Measurements from ENCODE around the gene C11orf98. TPM values are rescaled to one million over a fixed set of nuclear protein-coding genes. Genes with fewer than 3 reads are reported as not detected.

Gene C11orf98
- polyA plus RNA-seq, 1 experiment: 38.8 TPM

DNA sequence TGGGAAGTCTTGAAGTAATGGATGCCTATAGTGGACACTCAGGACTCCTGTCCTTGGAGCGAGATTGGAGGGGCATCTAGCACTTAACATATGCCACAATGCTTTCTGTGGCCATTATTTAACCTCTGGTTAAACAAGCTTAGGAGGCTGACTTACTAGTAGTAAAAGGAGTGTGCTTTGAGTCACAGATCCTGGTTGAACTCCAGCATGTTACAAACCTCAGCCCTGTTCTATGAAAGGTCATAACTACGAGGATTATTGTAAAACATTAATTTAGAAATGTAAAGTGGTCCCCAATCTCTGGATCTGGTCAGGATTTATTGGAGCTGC, 8.2 kb upstream of the C11orf98 start:
- ChIA-PET POLR2A (interaction anchor here (1.3 to 5.6 kb wide), 3 partner anchors 8 to 20 kb away, joined by 3 to 50 read pairs (median 13); partner anchors contain the start of genes C11orf98, CSKMT, INTS5 and LRRN4CL), CTCF (interaction anchor here (1.8 kb wide), 1 partner anchor 21 kb away, joined by 5 read pairs; no protein-coding TSS in a partner anchor)
- no peak overlapping the region for H3K27ac ChIP-seq (ENCODE audit: low read depth, low read length)
- TF ChIP-seq, protein P1, sequence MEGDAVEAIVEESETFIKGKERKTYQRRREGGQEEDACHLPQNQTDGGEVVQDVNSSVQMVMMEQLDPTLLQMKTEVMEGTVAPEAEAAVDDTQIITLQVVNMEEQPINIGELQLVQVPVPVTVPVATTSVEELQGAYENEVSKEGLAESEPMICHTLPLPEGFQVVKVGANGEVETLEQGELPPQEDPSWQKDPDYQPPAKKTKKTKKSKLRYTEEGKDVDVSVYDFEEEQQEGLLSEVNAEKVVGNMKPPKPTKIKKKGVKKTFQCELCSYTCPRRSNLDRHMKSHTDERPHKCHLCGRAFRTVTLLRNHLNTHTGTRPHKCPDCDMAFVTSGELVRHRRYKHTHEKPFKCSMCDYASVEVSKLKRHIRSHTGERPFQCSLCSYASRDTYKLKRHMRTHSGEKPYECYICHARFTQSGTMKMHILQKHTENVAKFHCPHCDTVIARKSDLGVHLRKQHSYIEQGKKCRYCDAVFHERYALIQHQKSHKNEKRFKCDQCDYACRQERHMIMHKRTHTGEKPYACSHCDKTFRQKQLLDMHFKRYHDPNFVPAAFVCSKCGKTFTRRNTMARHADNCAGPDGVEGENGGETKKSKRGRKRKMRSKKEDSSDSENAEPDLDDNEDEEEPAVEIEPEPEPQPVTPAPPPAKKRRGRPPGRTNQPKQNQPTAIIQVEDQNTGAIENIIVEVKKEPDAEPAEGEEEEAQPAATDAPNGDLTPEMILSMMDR (IDR thresholded peaks at IDR 0.05; ENCODE audit: low read depth, low read length): no peak
- no peaks in the 10 kb centered on the region for H3K27me3 ChIP-seq (ENCODE audit: control insufficient read depth, insufficient read depth, low read length)
- no peak overlapping the region for H3K4me3 ChIP-seq (ENCODE audit: low read depth, low read length)
- H3K9me3 ChIP-seq (ENCODE audit: control insufficient read depth, insufficient read depth, low read length): no peaks in the 10 kb centered on the region; the same call in 1 of the 2 replicates
- no peak for DNase-seq (ENCODE audit: low read depth, low spot score)

DNA sequence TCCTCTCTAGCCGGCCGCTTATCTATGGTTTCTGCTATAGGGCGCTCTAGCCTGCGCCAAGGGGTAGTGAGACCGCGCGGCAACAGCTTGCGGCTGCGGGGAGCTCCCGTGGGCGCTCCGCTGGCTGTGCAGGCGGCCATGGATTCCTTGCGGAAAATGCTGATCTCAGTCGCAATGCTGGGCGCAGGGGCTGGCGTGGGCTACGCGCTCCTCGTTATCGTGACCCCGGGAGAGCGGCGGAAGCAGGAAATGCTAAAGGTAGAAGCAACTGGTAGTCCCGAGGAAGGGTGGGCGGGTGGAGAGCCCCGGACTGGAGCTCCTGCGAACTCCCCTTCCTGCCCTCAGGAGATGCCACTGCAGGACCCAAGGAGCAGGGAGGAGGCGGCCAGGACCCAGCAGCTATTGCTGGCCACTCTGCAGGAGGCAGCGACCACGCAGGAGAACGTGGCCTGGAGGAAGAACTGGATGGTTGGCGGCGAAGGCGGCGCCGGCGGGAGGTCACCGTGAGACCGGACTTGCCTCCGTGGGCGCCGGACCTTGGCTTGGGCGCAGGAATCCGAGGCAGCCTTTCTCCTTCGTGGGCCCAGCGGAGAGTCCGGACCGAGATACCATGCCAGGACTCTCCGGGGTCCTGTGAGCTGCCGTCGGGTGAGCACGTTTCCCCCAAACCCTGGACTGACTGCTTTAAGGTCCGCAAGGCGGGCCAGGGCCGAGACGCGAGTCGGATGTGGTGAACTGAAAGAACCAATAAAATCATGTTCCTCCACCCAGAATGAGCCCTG, 6.8 kb upstream of the C11orf98 start, which contains the start of the genes LBHD1 and UQCC3:
Gene LBHD1, minus strand, starts transcription at position 660 of the 782 bp plus-strand sequence. CDS start 2,236 bp downstream, outside the sequence.
Gene UQCC3, plus strand, starts transcription at position 66 of the 782 bp plus-strand sequence. Its CDS starts 73 bp downstream, at position 139.
- Histone ChIP-seq H3K27me3 (ENCODE audit: control insufficient read depth, insufficient read depth, low read length) (no peaks in the 10 kb centered on the region), H3K4me3 (ENCODE audit: low read depth, low read length) (peak within 1 kb of the TSS; percentile 84), H3K9me3 (ENCODE audit: control insufficient read depth, insufficient read depth, low read length) (no peaks in the 10 kb centered on the region; the same call in 1 of the 2 replicates), H3K27ac (ENCODE audit: low read depth, low read length) (peak within 1 kb of the TSS; percentile 81)
- TF ChIP-seq, protein P1 (IDR thresholded peaks at IDR 0.05; ENCODE audit: low read depth, low read length): no peak
- peak; percentile 65 for DNase-seq (ENCODE audit: low read depth, low spot score)
- POLR2A ChIA-PET: interaction anchor here (0.6 to 5.6 kb wide), 19 partner anchors 7 to 790 kb away, joined by 3 to 50 read pairs (median 6); partner anchors contain the start of genes B3GAT3, C11orf98, CSKMT and EEF1G
- CTCF ChIA-PET: interaction anchor here (1.1 to 2.1 kb wide), 2 partner anchors 9 to 18 kb away, joined by 4 to 13 read pairs; partner anchors contain the start of gene LRRN4CL

DNA sequence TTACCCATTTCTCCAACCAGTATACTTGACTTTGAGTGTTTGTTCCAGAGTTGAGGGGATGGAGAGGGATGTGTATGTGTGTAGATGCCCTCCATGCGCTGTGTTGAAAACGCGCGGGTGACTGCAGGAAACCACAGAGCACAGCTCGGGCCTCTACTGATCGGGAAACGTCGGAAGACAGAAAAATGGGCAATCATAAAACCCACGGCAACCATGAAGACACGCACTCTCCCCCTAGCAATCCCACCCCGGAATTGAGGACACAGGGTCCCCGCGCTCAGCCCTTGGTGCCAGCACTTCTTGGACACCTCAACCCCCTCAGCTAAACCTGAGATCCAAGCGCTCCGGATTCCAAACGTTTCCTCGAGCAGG, 6.2 kb upstream of the C11orf98 start:
- Histone ChIP-seq H3K4me3 (ENCODE audit: low read depth, low read length) (peak overlapping the region; percentile 84), H3K27ac (ENCODE audit: low read depth, low read length) (peak overlapping the region; percentile 81), H3K27me3 (ENCODE audit: control insufficient read depth, insufficient read depth, low read length) (no peaks in the 10 kb centered on the region), H3K9me3 (ENCODE audit: control insufficient read depth, insufficient read depth, low read length) (no peaks in the 10 kb centered on the region; the same call in 1 of the 2 replicates)
- ChIA-PET POLR2A (interaction anchor here (0.6 to 2.2 kb wide), 17 partner anchors 10 to 170 kb away, joined by 3 to 17 read pairs (median 5); partner anchors contain the start of genes B3GAT3, EEF1G, HNRNPUL2 and INTS5), CTCF (interaction anchor here (1.5 to 2.1 kb wide), 2 partner anchors 9 to 277 kb away, joined by 3 to 13 read pairs; no protein-coding TSS in a partner anchor)
- TF ChIP-seq, protein P1 (IDR thresholded peaks at IDR 0.05; ENCODE audit: low read depth, low read length): no peak
- no peak for DNase-seq (ENCODE audit: low read depth, low spot score)

DNA sequence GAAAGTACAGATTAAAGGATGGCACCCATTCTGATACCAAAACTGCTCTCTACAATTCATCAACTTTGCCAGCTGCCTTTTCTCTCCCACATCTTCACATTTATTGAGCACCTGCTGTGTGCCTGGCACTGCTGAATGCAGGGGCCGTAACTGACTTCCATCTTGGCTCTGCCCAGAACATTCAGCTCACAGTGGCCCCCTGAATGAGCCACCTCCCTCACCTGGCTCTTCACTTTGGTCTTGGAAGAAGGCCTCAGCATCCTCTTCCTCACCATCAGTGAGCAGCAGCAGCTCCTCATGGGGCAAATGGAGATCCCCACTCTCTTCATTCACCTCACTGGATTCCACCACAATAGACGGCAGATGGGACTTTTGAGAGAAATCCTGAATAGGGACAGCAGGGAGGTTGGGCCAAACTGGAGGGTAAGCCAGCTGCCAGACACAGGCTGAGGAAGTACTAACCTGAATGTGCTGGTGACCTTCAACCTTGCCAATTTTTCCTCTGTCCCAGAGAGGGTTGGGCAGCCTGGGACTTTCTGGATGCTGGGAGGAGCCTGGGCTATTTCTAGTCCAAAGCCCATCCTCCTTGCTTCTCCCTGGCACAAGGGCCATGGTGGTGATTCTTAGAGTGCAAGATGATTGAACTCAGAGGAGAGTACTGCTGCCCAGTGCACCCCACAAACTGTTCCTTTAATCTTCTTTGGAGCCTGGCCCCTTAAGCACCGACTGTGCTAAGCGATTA, 4.6 kb upstream of the C11orf98 start:
- POLR2A ChIA-PET: interaction anchor here (0.7 to 1.8 kb wide), 5 partner anchors 10 to 1040 kb away, joined by 4 to 7 read pairs (median 5); partner anchors contain the start of genes EEF1G, GANAB, UBXN1 and ZBTB3
- Histone ChIP-seq H3K27ac (ENCODE audit: low read depth, low read length) (peak overlapping the region; percentile 39), H3K9me3 (ENCODE audit: control insufficient read depth, insufficient read depth, low read length) (peaks cover 3% of the 10 kb centered on the region; the same call in 1 of the 2 replicates), H3K27me3 (ENCODE audit: control insufficient read depth, insufficient read depth, low read length) (no peaks in the 10 kb centered on the region), H3K4me3 (ENCODE audit: low read depth, low read length) (no peak overlapping the region)
- CTCF ChIA-PET: interaction anchor here (0.6 to 1.5 kb wide), 3 partner anchors 12 to 275 kb away, joined by 3 to 5 read pairs (median 3); no protein-coding TSS in a partner anchor
- TF ChIP-seq, protein P1 (IDR thresholded peaks at IDR 0.05; ENCODE audit: low read depth, low read length): no peak
- no peak for DNase-seq (ENCODE audit: low read depth, low spot score)

Measured in AG04450 (cell line).